SH-SY5Y (cell line): ENCODE measurements around the gene FGF3.

Experiments
- GATA2 ChIP-seq: IDR thresholded peaks from 2 replicates; pipeline ENCODE4 v1.6.1; 2011; ENCODE audit warnings: mild to moderate bottlenecking, low read depth, low read length
- GATA3 ChIP-seq: IDR thresholded peaks from 2 replicates; pipeline ENCODE4 v1.6.1; 2011; ENCODE audit warnings: low read depth, mild to moderate bottlenecking, low read length, moderate library complexity

GRCh38 chr11:69866648-69867047 is 47.4 kb upstream of the FGF3 start:
- TF ChIP-seq GATA2, result no peak
- no peak for TF ChIP-seq GATA3
